Pons (tissue), 1 donor: ENCODE results near the gene IL11RA.
A peak's percentile ranks its signal among the peaks of the same experiment; 100 is the strongest.
"Not testable (repeated sequence)": the region's sequence is repeated elsewhere in the genome, so short reads cannot be mapped to it uniquely, and the experiment has no call there.

ENCODE experiments used
- DNase-seq: peaks from one replicate; pipeline ENCODE4 v3.0.0-alpha.2; 2016; ENCODE audit warnings: low spot score

Gene IL11RA

DNA sequence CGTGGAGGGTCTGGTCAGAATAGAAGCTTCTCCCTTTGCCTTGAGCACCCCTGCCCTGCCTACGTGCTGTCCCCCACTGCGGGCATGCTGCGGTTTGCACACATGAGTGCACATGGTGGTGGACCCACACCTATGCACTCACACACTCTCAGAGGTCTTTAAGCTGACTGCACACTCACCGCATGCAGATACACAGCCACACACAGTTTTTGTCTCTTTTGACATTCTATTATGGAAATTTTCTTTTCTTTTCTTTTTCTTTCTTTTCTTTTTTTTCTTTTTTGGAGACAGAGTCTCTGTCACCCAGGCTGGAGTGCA is 22.5 kb upstream of the IL11RA start:
- no peak for DNase-seq

DNA sequence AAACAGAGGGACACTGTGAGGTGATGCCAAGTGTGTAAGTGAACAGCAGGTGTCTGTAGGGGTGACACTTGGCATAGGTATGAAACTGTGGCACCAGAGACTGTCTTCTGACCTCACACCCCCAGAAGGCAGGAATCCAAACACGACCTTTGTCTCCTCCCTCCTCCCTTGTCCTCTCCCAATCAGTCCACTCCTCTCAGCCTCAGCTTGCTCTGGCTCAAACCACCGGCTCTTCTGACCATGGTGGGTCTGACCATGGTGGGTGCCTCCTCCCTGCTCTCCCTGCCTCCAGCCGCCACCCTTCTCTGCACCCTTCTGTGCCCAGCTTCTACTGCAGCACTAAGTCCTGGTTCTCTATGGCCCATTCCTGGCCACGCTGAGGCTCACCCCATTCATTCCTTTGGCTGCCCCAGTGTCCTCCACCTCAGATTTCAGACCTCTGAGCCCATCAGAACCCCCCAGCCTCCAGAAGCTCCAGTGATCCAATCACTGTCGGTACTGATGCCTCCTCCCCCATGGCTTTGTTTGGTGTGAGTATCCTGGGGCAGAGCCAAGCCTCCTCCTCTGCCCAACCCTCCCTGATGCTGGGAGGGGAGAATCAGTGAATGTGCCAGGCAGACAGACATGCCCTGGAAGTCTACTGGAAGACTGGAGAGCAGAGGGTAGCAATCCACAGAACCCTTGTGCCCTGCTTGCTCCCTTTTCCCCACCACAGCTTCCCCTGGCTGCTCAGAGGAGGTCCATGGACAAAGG is 21.4 kb upstream of the IL11RA start:
- DNase-seq = no peak

- no peak for DNase-seq
Observed at GRCh38 chr9:34633166-34633565, 18.8 kb upstream of the IL11RA start.

DNA sequence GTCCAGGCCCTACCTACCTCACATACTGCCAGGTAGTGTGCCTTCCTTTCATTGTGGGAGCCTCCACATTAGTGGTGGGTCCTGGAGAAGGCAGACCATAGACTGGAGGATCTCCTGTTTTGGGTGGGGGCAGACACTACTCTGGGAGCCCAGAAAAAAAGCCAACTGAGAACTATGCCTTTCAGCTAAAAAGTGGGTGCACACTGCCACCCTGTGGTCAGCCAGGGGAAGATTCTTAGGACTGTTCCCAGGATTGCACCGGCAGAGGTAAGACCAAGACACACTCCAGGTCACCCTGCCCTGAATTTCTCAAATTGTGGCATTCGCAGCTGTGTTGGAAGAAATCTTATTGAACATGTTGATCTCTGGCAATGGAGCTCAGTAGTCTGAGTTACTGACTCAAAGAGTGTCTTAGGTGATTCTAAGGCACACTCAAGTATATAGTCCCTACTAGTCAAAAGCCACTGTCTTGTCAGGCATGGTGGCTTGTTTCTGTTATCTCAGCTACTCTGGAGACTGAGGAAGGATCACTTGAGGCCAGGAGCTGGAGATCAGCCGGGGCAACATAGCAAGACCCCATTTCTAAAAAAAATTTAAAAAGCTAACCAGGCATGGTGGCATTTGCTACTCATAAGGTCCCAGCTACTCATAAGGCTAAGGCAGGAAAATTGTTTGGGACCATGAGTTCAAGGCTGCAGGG is 18.0 kb upstream of the IL11RA start:
- DNase-seq = peak; percentile 72

DNA sequence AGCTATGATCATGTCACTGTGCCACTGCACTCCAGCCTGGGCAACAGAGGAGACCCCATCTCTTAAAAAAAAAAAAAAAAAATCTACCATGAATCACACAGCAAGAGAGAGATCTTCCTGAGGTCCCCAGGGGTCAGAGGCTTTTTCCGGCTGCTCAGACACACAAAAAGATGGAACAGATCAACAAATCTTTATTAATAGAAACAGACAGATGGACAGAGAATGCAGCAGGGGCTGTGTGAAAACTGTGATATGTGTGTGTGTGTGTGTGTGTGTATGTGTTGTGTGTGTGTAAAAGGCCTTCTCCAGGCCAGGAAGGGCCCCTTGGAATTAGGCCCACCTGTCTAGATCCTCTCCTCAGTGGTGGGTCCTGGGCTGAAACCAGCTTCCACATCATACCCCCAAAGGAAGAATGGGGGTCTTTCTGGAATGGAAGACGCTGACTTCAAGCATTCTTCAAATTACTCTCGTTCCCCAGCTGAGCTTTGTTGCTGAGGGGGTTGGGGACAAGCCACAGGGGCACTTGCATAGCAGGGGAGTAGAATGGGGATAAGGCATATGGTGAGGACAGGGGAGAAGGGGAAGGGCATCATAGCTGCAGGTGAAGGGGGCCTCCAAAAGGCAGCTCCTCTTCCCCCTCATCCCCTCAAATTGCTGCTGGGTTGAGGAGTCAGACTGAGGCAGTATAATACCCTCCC is 17.3 kb upstream of the IL11RA start:
- no peak for DNase-seq

DNA sequence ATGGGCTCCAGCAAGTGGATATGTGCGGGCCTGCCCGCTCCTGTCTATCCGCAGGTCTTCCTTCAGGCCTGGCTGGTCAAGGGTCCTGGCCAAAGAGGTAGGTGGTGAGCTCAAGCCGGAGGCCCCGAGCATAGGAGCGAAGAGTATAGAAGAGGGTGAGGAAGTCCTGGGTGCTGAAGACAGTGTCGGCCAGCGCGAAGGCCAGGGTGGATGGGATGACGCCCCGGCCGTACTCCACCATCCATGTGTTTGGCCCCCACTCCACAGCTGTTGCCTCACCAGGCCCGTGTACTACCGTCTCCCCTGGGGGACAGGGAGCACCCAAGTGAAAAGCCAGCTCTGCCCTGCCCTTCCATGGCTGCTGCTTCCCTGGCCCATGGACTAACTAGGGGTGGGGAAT is 16.4 kb upstream of the IL11RA start:
- no peak for DNase-seq

GRCh38 chr9:34636791-34637355 is 15.1 kb upstream of the IL11RA start:
- no peak for DNase-seq

GRCh38 chr9:34637356-34638137 is 14.4 kb upstream of the IL11RA start, which contains the start of gene SIGMAR1:
TSS of gene SIGMAR1 (minus strand) at chr9:34637787. CDS start at chr9:34637697, 90 bp downstream.
- DNase-seq = peak; percentile 93

DNA sequence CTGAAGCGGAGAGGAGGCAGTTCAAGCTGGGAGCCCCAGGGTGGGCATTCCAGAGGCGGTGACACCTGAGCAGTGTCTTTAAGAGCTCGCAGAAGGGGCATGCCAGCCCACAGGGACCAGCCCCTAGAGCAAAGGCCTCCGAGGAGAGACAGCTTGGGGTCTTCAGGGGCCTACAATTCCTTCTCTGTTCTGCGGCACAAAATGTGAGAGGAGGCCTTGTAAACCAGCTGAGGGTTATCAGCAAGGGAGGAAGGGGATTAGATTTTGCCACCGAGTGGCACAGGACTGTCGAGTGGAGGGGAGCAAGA is 13.9 kb upstream of the IL11RA start:
- DNase-seq = no peak

DNA sequence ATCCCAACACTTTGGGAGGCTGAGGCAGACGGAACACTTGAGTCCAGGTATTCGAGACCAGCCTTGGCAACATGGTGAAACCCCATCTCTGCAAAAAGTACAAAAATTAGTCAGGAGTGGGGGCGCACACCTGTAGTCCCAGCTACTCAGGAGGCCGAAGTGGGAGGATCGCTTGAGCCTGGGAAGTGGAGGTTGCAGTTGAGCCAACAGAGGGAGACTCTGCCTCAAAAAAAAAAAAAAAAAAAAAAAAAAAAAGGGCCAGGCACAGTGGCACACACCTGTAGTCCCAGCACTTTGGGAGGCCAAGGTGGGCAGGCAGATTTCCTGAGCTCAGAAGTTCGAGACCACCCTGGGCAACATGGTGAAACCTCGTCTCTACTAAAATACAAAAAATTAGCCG is 12.7 kb upstream of the IL11RA start:
- not testable (repeated sequence) for DNase-seq

- DNase-seq = no peak
Observed at GRCh38 chr9:34642679-34643078, 9.3 kb upstream of the IL11RA start.

- no peak for DNase-seq
Observed at GRCh38 chr9:34644766-34645314, 7.1 kb upstream of the IL11RA start.

- peak; percentile 78 for DNase-seq
Observed at GRCh38 chr9:34646211-34647083, 5.5 kb upstream of the IL11RA start, which contains the start of gene GALT. TSS of gene GALT (plus strand) at chr9:34646675. CDS start at chr9:34646705, 30 bp downstream.

DNA sequence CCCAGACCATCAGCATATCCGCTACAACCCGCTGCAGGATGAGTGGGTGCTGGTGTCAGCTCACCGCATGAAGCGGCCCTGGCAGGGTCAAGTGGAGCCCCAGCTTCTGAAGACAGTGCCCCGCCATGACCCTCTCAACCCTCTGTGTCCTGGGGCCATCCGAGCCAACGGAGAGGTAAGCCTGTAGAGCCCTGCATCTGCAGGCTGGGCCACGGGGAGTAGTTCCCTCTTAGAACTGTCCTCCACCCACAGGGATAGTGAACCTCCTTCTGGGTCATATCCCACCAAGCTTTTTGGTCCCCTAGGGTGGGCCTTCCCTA is 4.9 kb upstream of the IL11RA start:
- DNase-seq = no peak

DNA sequence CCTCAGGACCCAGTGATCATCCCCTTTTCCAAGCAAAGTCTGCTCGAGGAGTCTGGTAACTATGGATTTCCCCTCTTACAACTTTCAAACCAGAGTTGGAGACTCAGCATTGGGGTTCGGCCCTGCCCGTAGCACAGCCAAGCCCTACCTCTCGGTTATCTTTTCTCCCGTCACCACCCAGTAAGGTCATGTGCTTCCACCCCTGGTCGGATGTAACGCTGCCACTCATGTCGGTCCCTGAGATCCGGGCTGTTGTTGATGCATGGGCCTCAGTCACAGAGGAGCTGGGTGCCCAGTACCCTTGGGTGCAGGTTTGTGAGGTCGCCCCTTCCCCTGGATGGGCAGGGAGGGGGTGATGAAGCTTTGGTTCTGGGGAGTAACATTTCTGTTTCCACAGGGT is 4.3 kb upstream of the IL11RA start:
- no peak for DNase-seq

GRCh38 chr9:34648673-34649072 is 3.3 kb upstream of the IL11RA start:
- DNase-seq = no peak

DNA sequence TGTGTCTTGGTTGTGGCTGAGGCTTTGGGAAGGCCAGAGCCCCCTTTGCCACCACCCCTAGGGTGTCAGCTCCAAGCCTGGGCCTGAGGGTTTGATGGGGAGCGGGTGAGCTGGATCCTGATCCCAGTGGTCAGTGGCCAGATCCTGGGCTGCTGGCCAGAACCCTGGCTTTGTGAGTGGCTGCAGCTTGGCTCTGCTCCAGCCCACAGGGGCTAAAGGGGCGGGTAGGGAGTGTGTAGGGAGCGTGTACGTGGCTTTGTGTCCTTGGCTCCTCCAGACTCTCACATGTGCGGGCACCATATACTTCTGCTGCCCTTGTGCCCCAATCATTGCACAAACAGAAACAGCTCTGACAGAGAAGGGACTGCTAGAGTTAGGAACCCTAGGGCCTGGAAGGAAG is 1.2 kb upstream of the IL11RA start:
- DNase-seq = no peak

- peak; percentile 32 for DNase-seq
Observed at GRCh38 chr9:34651321-34651720, 664 bp upstream of the IL11RA start.

GRCh38 chr9:34652602-34653000 is 616 bp downstream of the IL11RA start:
- no peak for DNase-seq

GRCh38 chr9:34653151-34654072 is 1.4 kb downstream of the IL11RA start:
- no peak for DNase-seq
